ENCODE results near the gene NEBL.

GRCh38 chr10:20945546-20946332 lies 48.6 kb upstream of the NEBL start:
- TF ChIP-seq POLR2A (IDR thresholded peaks at IDR 0.05; ENCODE audit: low read depth, low read length) (no peak), NFE2L2 (IDR thresholded peaks at IDR 0.05; ENCODE audit: low read depth, low read length) (no peak), CTCF (conservative IDR thresholded peaks at IDR 0.05; ENCODE audit: low read depth, low read length) (no peak), MAFK (IDR thresholded peaks at IDR 0.05; ENCODE audit: low read depth, low read length) (no peak), RAD21 (IDR thresholded peaks at IDR 0.05; ENCODE audit: low read length) (no peak), USF2 (IDR thresholded peaks at IDR 0.05; ENCODE audit: low read depth, low read length) (no peak), RCOR1 (IDR thresholded peaks at IDR 0.05; ENCODE audit: insufficient replicate concordance, low read length) (no peak)

All from IMR-90 (cell line).